Stimulated activated CD4-positive, alpha-beta T cell treated with anti-CD3 and anti-CD28 coated beads, Interleukin-2, amount 100 ng/mL, for 48 hours (primary cell): Measurements from ENCODE around the gene CSTB.

Experiments
- DNase-seq, 2 donors: peaks; one replicate each; pipeline ENCODE4 v3.0.0-alpha.2; 2020

Gene CSTB

DNA sequence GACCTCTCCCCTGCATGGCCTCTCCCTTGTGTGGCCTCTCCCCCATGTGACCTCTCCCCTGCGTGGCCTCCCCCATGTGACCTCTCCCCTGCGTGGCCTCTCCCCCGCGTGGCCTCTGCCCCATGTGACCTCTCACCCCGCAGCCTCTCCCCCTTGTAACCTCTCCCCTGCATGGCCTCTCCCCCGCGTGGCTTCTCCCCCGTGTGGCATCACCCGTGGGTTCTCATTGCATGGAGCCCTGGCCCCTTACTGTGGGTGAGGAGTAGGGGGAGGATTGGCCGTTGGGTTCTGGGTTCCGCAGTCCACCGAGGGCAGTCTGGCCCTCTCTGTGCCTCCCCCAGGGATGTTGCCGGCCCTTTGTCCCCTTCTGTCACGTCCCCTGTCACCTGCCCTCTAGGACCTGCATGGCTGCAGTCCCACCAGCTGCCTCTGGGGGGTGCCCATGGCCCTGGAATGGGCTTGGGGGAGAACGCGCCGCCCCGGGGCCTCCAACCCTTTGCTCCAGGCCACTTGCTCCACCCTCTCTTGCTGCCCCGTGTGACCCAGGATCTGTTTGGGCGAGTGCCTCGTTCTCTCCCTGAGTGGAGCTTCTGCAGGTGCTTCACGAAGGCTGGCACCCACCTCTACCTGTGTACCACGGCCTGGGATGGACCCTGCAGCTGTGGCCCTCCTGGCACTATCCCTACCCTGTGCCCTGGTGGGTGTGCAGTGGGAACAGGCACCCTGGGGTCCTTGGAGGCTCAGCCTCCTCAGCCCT, 34.6 kb upstream of the CSTB start:
- peak; percentile 98 to 99 for DNase-seq

DNA sequence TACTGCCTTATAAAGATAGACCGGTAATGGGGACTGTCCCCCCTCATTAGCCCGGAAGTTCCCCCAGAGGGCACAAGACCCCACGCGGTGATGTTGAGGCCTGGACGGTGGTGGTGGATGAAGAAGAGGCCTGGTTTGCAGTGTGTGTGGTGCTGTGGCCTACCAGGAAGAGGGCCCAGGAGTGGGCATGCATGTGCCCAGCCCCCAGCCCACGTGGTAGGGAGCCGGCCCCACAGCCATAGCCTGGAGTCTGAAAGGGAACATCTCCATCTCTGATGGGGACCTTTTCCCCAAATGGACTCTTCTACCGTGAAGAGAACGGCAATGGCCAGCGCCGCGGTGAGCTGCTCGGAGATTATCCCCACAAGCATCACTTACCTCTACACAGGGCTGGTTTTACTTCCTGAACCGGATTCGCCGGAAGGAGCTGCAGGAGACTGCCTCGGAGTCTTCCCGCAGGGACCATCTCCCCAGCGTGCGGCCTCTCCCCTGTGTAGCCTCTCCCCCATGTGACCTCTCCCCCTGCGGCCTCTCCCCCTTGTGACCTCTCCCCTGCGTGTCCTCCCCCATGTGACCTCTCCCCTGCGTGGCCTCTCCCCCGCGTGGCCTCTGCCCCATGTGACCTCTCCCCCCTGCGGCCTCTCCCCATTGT, 33.9 kb upstream of the CSTB start:
- no peak for DNase-seq

DNA sequence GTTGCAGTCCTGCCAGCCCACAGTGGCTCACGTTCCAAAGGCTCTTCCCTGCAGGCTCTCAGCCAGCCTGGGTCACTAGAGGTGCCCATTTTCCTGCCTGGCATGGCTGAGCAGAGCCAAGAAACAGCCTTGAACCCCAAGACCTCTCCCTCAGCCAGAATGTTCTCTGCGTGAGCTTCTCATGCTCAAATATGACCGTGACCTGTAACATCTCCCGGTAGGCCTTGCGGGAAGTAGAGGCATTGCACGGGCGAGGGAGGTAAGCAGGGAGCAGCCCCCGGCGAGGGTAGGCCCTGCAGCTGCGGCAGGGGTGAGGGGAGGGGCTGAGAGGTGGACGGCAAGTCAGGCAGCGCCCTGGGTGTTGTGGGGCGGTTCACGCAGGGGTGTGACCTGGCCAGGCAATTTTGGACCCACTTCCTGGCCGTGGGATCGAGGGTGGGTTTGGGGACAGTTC, 33.3 kb upstream of the CSTB start:
- no peak for DNase-seq

DNA sequence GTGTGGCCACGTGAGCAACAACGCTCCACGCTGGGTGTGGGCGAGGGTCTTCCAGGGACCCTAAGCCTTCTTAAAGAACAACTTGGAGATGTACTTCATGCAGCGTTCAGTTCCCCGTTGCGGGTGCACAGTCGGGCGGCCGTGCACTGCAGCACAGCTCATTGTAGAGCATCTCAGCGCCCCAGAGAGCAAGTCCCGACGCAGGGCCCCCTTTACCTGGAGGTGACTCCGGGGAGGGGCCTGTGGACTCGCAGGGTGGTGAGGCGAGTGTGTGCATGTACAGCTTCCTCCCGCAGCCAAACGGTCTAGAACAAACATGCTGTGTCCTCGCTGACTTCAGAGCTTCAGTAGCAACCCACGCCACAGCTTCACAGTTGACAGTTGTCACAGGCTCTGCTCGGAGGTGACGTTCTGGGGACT, 32.7 kb upstream of the CSTB start:
- no peak for DNase-seq

DNA sequence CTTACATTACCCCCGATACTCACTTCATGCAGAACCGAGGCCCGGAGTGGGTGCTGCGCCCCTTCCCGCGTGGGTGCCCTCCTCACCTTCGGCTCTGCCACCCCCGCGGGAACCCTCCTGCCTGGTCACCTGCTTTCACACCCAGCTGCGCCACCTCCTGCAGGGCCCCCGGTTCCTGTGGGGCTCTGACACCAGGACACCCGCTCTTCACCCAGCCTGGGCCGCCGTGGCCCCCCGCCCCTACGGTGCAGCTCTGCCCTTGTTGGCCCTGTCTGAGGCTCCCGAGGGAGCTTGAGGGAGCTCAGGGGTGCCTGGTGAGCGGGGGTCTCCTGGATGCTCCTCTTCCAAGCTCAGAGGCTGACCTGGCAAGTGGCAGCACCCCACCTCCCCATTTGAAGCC, 32.3 kb upstream of the CSTB start:
- DNase-seq = no peak

DNA sequence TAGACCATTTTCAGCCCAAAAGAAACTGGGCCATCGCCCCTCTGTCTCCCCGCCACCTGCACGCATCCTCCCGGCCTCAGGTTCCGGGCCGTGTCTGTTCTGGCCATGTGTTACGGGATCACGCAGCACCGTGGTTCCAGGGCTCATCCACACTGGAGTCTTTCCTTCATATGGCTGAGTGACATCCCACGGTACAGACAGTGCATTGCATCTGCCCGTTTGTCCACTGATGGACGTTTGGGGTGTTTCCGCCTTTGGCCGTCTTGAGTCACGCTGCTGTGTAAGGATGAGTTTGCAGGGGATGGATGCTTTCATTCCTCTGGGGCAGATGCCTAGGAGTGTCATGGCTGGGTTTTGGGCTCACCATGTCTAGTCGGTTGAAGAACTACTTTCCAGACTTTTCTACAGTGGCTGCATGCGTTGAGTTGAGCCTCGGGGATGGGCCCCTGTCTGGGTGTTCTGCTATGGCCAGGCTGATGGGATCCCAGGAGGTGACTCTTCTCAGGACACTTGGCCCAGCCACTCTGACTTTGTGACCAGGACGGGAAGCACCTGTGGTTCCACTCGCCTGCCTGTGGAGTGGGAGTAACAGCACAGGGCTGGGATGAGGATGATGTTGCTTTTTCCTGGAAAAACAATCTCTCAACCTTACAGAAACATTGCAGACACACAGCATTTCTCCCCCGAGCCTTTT, 30.1 kb upstream of the CSTB start:
- DNase-seq = no peak

DNA sequence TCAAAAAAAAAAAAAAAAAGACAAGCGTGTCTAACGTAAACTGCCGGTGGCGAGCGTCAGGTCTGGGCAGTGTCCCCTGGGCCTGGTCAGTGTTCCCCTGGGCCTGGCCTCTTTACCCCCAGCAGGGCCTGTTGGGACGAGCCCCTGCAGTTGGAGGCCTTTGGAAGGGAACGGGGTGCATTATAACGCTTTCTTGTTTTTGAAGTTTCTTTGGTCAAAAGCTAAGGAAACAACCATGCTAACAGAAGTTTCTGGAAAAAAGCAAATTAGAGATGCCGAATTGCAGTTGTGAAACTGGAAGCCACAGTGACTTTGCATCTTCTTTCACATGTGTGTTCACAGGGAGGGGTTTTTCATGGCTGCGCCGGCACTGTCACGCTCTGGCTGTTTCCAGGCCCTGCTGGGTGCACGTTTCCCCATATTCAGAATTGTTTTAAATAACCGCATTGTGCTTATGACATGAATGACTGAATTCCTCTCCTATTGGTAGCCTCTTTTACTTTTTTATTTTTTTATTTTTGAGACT, 29.2 kb upstream of the CSTB start:
- no peak for DNase-seq

DNA sequence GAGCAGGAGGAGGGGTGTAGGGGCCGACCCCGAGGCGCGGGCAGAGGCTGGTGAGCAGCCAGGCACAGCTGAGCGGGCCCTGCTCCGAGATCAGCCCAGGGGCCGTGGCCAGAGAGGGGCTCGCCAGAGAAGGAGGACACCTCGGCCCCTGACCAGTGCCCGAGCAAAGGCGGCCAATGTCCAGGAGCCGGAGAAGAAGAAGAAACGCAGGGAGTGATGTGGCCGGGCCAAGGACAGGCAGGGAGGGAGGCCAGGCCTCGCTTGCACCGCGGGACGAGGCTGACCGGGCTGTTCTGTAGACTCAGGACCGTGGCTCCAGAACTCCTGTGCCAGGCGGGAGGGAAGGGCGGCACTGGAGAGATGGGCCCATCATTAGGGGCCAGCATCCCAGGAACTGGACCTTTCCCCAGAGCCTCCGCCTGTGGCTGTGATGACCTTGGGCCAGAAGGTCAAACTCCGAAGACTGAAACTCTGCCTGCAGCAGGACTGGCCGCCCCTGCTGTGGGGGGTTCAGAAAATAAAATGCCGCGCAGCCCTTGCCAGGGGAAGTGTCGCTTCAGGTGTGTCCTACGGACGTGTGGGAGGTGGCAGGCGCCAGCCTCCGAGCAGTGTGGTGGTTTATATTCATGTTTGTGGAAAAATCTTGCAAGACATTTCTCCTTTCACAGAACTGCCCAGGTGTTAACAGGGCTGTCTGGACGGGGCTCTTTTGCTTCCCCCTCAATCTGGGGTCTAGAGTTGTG, 27.6 kb upstream of the CSTB start:
- DNase-seq = no peak

DNA sequence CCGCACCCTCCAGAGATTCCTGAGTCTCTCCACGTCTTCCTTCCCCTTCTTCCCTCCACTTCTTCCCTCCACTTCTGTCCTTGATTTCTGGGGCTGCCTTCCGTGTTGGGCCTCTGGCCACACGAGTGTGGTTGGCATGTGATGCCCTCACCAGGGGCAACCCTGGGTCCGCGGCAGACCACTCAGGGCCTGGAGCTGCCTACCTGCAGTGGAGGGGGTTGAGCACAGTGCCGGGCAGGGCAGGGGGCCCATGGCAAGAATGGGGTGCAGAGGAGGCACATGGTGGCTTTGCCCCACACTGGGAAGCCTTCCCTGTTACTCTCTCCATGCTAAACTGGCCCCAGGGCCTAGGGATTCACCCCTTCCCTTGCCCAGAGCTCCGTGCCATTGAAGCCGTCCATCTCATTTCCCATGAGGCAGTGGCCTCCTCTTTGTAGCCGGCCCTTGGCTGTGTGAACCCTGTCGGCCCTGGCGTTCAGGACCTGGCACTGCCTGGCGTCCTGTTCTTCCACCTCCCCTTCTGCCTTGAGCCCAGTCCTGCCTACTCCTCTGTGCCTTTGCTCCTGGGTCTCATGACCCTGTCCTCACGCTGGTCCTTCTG, 26.7 kb upstream of the CSTB start:
- DNase-seq = no peak

DNA sequence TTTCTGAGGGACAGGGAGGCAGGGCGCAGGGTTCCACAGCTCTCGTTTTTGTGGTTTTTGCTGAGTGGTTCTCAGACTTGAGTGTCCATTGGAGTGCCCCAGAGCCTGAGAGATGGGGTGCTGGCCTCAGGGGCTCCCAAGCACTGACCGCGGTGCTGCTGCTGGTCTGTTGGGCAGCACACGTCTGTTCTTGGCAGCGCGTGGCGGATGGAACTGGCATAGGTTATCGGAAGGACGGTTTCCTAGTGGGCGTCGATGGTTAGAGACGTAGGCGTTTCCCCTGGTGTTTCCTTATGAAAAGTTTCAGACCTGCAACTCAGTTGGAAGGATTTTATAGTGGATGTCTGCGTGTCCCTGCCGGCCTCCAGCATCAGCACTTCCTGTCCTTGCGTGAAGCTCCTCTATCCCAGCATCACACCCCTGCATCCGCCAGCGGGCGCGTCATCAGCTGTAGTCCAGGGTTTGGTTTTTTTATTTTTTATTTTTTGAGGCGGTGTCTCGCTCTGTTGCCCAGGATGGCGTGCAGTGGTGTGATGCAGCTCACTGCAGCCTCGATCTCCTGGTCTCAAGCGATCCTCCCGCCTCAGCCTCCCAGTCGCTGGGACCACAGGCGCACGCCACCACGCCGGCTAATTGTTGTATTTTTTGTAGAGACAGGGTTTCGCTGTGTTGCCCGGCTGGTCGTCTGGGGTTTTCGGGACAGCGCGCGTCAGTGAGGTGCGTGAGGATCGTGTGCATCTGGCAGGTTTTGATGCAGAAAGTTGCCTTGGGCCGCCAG, 25.1 kb upstream of the CSTB start:
- no peak for DNase-seq

DNA sequence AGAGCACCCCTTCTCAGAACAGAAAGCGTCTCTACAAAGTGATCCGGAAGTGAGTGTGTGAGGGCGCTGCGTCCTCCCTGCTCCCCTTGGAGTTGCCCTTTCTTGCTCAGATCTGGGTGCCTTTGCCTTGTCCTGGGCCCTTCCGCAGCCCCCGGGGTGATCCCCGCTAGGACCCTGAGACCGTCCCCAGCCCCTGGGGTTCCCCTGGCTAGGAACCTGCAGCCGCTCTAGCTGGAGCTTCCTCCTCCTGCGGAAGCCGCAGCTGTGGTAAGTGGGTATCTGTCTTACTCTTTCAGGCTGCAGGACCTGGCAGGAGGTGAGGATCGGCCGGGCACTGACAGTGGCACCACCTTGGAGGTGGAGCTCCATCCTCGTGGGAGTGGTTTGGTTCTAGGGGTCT, 24.5 kb upstream of the CSTB start:
- no peak for DNase-seq

DNA sequence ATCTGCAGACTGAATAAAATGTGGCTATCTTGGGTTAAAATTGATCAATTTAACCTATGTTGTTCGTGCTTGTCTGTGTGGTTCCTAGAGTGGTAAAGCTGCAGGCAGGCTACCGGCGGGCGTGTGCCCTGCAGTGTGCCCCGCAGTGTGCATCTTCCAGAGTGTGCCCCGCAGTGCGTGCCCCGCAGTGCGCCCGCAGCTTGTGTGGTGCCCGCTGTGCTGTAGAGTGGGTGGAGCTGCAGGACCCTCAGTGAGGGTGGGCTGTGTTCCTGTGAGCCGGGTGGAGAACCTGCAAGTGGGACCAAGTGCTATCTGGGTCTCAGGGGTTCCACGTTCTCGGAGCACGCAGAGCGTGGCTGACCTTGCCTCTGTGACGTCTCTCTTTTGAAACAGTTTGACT, 24.0 kb upstream of the CSTB start:
- DNase-seq = no peak

DNA sequence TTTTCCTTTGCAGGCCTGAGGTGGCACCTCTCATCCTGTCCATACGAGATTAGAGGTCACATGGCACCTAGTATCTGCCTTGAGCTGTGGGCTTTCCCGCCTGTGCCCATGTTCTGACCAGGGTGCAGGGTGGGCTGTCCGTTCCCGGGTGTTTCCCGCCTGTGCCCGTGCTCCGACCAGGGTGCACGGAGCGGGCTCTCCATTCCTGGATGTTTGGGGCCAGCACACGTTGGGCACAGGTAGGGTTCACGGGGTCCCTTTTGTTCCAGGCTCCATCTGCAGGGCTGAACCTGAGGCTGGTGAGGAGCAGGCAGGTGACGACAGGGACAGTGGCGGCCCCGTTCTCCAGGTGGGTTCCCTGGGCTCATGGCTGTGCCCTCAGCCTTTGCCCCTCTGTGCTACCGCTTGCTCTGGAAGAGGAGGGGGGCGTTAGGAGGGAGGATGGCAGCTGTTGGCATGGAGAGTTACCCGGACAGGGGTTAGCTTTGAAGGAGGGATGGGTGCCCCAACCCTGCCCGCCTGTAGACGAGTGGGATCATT, 23.3 kb upstream of the CSTB start:
- no peak for DNase-seq

DNA sequence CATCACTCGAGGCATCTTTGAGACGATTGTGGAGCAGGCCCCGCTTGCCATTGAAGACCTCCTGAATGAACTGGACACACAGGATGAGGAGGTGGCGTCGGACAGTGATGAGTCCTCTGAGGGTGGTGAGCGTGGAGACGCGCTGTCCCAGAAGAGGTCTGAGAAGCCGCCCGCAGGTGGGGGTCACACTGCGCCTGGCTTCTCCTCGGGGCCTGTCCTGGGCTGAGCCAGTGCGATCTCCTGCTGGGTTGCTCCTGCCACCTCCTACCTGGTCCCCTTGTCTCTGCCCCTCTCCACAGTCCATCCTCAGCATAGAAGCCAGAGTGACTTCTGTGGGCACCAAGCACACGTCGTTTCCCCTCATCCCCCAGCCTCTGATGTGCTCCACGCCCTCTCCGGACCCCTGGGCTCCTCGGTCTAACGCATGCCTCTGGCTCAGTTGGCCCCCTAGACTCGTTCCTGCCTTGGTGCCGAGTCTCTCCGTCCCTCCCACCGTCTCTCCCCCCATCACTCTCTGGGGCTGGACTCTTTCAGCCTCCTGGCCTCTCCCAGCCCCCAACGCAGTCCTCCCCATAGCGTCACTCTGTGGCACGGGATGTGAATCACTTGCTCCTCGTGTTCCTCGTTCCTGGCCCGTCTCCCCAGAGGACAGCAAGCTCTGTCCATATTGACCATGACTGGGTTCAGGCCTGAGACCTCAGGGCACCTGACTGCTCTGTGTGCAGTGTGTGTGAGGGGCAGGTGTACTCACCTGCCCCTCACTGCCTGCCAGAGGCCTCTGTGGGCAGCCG, 22.0 kb upstream of the CSTB start:
- no peak for DNase-seq

DNA sequence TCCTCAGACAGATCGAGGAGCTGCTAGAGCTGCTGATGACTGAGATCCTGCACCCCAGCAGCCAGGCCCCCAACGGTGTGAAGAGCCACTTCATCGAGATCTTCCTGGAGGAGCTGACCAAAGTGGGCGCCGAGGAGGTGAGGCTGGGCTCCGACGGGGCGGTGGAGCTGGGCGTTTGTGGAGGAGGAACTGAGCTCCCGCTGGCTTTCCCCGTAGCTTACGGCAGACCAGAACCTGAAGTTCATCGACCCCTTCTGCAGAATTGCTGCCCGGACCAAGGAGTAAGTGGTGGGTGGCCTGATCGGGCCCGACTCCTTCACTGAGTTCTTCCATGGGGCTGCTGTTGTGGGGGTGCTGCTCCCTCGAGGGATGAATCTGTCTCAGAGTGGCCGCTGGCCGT, 21.3 kb upstream of the CSTB start:
- DNase-seq = no peak

DNA sequence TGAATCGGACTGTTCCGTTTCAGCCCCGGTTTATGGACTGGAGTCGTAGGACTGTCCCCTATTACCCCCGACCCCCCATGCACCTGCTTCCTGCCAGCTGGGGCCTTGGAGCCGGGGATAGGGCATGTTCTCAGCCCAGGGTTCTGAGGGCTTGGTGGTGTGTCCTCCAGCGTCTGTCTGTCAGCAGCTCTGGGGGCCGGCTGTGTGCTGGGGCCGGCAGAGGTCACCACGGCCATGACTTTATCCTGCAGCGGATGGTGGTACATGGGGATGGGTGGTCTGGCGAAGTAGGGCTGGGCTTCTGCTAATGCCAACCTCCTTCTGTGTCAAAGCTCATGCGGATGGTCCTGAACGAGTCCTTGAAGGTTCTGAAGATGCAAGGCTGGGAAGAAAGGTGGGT, 18.7 kb upstream of the CSTB start:
- DNase-seq = no peak

DNA sequence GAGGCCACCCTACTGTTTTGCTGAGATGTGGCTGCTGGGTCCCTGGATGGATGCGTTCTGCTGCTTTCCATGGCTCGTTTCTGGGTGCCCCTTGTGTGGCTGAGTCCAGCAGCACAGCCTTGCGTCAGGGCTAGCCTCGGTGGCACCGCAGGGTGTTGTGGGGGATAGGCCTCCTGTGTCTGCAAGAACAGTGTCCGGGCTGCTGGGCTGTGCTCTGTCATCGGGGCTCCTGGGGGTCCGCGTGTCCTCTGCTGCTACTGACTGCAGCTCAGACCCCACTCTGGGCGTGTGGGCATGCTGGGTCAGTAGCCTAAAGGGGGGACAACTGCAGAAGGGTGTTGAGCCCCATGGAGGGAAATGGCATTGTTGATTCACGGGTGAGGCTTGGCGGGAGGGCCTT, 18.2 kb upstream of the CSTB start:
- DNase-seq = no peak

DNA sequence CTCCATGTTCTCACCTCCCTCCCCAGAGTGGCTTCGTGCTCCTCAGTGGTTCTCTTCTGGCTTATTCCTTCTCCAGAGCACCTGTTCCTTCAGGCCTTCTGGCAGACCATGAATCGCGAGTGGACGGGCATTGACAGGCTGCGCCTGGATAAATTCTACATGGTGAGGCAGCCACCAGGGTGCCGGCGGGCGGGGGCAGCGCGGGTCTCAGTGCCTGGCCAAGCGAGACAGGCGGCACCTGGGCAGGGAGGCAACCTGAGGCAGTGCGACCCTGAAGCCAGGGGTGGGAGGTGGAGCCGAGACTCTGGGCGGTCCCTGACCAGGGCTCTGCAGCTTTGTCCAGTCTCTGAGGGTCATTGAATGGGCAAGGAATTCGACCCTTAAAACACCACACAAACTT, 17.1 kb upstream of the CSTB start:
- no peak for DNase-seq

DNA sequence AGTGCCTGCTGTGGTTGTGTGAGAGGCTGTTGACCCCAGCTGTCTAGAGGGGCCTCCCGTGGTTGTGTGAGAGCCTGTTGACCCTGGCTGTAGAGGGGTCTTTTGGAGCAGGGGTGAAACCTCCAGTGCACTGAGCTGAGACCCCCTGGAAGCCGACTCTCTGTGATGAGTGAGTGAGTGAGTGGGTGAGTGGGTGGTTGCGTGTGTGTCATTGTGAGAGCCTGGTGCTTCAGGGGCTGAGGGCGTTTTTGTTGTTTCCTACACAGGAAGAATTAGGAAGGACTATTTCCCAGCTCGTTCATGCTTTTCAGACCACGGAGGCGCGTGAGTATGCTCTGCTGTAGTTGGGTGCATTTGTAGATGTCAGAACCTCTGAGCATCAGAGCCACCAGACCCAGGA, 16.3 kb upstream of the CSTB start:
- no peak for DNase-seq

DNA sequence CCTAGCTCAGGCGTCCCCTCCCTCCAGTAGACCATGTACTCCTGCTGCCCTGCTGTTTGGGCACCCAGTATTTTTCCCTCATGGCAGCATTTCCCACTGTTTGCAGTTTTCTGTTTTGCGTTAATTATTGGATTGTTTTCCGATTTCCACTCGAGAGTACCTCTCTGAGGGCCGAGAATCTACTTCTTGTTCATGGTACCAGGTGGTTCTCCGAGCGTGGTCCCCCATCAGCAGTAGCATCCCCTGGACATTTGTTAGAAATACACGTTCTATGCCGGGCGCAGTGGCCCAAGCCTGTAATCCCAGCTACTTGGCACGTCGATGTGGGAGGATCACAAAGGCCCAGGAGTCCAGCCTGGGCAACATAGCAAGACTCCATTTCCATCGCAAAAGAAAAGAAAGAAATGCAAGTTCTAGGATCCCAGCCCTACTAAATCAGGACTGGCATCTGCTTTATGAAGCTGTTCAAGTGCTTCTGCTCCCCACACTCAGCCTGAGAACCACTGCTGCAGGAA, 14.0 kb upstream of the CSTB start:
- DNase-seq = no peak
